Esophagus muscularis mucosa (tissue), 4 donors: ENCODE data around the gene DNAI1. TPM values are rescaled to one million over a fixed set of nuclear protein-coding genes. Genes with fewer than 3 reads are reported as not detected.

ENCODE experiments used
- DNase-seq: peaks from one replicate; pipeline ENCODE4 v3.0.0-alpha.2; 2017; ENCODE audit errors: extremely low spot score
- H3K27ac ChIP-seq, 4 donors: fragments of 200-600 bp; sonication (generic); replicated peaks in 1 of 4; 1 replicate in 3 of 4; 2 replicates in 1 of 4; pipeline ENCODE4 v1.5.1; 2016 to 2019; ENCODE audit warnings: mild to moderate bottlenecking in 1 of 4
- H3K27me3 ChIP-seq, 4 donors: fragments of 200-600 bp; sonication (generic); one replicate each; pipeline versions ENCODE4 v1.5.1 to v1.6.0; 2016 to 2019
- H3K36me3 ChIP-seq, 4 donors: fragments of 200-600 bp; sonication (generic); one replicate each; pipeline ENCODE4 v1.5.1; 2016 to 2019
- H3K4me1 ChIP-seq, 4 donors: fragments of 200-600 bp; sonication (generic); one replicate each; pipeline ENCODE4 v1.5.1; 2016 to 2019
- H3K4me3 ChIP-seq, 4 donors: fragments of 200-600 bp; sonication (generic); 1 replicate in 2 of 4; 2 replicates in 2 of 4; pipeline ENCODE4 v1.5.1; 2016 to 2019; ENCODE audit warnings: mild to moderate bottlenecking in 4 of 4, moderate library complexity in 1 of 4
- H3K9me3 ChIP-seq, 4 donors: fragments of 200-600 bp; sonication (generic); 1 replicate in 3 of 4; 2 replicates in 1 of 4; pipeline ENCODE4 v1.5.1; 2016 to 2019
- EP300 ChIP-seq: sonication (generic); formaldehyde crosslinking; IDR thresholded peaks from one replicate; pipeline ENCODE4 v1.6.1; 2017; ENCODE audit warnings: antibody characterized with exemption
- POLR2A ChIP-seq: fragments of 450-650 bp; IDR thresholded peaks from one replicate; pipeline ENCODE4 v1.6.1; 2017; ENCODE audit warnings: antibody characterized with exemption, moderate library complexity, mild to moderate bottlenecking, low read depth
- POLR2AphosphoS5 ChIP-seq, 2 donors: sonication (generic); formaldehyde crosslinking; IDR thresholded peaks; one replicate each; pipeline ENCODE4 v1.6.1; 2017; ENCODE audit warnings: antibody characterized with exemption in 2 of 2
- WGBS: methylation state at CpG from one replicate; pipeline ENCODE4 v1.1.5; 2018; 5-methylcytosine and 5-hydroxymethylcytosine counted together
- intact Hi-C: fragments of 100-400 bp; cut with DNase I; formaldehyde crosslinking; loops from one replicate; pipeline ENCODE4 v1.15.1; 2023
- total RNA-seq, 4 donors: library from RNA; depleted of rRNA; stranded (reverse); fragments of >200 nt; gene quantifications; one replicate each; pipeline versions ENCODE4 v1.1.0 to v1.2.1, GENCODE V29; 2016
- TF ChIP-seq, protein P1 (sequence below), 3 experiments: fragments of 200-600 bp in 2 of 3; fragments of 450-650 bp in 1 of 3; sonication (generic) in 2 of 3; IDR thresholded peaks; one replicate each; pipeline ENCODE4 v1.5.1; 2017 to 2019; ENCODE audit warnings: antibody characterized with exemption in 3 of 3, mild to moderate bottlenecking in 2 of 3, moderate library complexity in 1 of 3

Gene DNAI1
- total RNA-seq, 4 donors from 2014 or later, result not detected

DNA sequence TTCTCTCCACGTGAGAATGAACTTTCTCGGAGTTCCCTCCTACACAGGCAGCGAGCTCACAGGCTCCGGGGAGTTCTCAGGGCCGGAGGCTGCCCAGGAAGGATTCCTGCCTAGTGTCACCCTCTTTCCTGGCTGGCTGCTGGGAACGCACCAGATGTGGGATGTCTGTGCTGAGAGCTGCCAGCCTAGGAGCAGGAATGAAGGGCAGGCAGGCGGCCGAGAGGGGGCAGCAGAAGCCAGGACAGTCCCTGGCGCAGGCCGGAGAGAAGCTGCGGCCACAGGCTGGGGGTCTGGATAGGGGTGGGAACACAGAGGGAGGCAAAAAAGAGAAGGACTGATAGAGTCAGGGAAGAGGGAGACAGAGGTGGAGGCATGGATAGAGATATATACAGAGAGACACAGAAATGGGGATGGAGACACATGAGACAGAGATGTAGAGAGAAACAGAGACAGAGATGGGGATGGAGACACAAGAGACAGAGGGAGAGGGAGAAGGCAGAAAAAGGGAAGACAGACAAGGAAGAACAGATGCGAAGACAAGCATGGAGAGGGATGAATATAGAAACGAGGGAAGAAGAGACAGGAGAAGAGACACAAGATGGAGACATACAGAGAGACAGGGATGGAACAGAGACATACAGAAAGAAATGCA lies 89.5 kb downstream of the DNAI1 start:
- H3K4me3 ChIP-seq, result no peak overlapping the region
- H3K36me3 ChIP-seq, result no peaks in the 10 kb centered on the region
- no peak overlapping the region for H3K27ac ChIP-seq
- no peaks in the 10 kb centered on the region for H3K9me3 ChIP-seq
- WGBS, result 17% methylated on average over 9 of the region's 13 CpGs
- intact Hi-C loops, result loop anchor here (1.0 to 5.0 kb wide), 2 partner anchors 43 to 146 kb away; no protein-coding TSS in a partner anchor
- TF ChIP-seq EP300 (no peak), POLR2AphosphoS5 (IDR thresholded peaks at IDR 0.05) (peak in 1 of 2 donors; percentile 14), POLR2A (no peak)
- TF ChIP-seq, protein P1, sequence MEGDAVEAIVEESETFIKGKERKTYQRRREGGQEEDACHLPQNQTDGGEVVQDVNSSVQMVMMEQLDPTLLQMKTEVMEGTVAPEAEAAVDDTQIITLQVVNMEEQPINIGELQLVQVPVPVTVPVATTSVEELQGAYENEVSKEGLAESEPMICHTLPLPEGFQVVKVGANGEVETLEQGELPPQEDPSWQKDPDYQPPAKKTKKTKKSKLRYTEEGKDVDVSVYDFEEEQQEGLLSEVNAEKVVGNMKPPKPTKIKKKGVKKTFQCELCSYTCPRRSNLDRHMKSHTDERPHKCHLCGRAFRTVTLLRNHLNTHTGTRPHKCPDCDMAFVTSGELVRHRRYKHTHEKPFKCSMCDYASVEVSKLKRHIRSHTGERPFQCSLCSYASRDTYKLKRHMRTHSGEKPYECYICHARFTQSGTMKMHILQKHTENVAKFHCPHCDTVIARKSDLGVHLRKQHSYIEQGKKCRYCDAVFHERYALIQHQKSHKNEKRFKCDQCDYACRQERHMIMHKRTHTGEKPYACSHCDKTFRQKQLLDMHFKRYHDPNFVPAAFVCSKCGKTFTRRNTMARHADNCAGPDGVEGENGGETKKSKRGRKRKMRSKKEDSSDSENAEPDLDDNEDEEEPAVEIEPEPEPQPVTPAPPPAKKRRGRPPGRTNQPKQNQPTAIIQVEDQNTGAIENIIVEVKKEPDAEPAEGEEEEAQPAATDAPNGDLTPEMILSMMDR (IDR thresholded peaks at IDR 0.05), result peak; percentile 75 to 82 (median 82)
- H3K4me1 ChIP-seq, result peaks cover 0 to 17% (median 4%) of the 10 kb centered on the region in 4 donors
- peaks cover 0 to 30% (median 0%) of the 10 kb centered on the region in 4 donors for H3K27me3 ChIP-seq
- DNase-seq, result no peak

DNA sequence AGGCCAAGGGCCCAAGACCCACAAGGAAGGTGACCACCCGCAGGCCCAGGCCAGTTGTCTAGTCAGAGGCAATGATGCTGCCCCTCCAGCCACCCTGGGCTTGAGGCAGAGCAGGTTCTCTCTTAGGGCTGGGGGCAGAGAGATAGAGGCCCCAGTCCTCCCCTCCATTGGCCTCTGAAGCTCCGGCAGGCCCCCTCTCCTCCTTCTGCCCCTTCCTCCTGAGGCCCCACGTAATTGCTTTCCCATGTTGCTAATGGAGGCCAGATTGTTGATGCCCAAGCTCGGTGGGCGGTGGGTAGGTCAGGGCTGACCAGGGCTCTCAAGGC lies 90.8 kb downstream of the DNAI1 start:
- peaks cover 0 to 17% (median 4%) of the 10 kb centered on the region in 4 donors for H3K4me1 ChIP-seq
- TF ChIP-seq, protein P1 (IDR thresholded peaks at IDR 0.05), result no peak
- no peak for TF ChIP-seq EP300
- TF ChIP-seq POLR2AphosphoS5 (IDR thresholded peaks at IDR 0.05), result no peak
- no peak for TF ChIP-seq POLR2A
- no peak overlapping the region for H3K27ac ChIP-seq
- H3K27me3 ChIP-seq, result peaks cover 0 to 34% (median 0%) of the 10 kb centered on the region in 4 donors
- H3K9me3 ChIP-seq, result no peaks in the 10 kb centered on the region
- no peak overlapping the region for H3K4me3 ChIP-seq
- no CpG with 5 or more reads among the region's 5 CpGs for WGBS
- intact Hi-C loops, result loop anchor here (5.0 kb wide), 1 partner anchor 147 kb away; no protein-coding TSS in a partner anchor
- no peak for DNase-seq
- no peaks in the 10 kb centered on the region for H3K36me3 ChIP-seq

DNA sequence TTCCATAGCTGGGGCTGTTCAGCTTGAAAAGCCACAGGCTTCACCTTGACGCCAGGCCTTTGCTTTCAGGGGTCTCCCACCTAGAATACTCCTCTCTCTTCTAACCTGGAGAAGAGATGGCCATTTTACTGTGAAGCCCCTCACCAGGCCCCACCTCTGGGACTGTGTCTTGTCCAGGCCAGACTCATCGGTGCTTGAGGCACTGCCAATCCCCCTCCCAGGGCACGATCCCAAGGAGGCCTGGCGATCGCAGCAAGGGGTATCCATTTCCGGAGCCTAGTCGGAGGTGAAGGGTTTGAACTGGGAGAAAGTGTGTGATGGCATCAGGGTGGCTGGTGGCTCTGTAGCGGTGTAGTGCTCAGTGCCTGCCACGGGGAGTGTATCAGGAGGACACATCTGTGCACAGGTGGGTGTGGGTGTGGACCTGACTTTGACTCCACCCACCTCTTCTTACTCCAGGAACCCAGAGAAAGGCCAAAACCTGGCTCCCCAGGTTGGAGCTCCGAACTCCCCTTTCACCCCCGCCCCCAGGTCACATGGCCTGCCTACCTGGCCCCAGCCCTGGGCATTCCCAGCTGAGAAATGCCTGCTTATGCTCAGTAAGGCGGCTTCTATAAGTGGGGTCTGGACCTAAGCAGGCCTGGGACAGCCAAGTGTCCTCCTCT lies 91.5 kb downstream of the DNAI1 start:
- no peak overlapping the region for H3K4me3 ChIP-seq
- peaks cover 0 to 17% (median 4%) of the 10 kb centered on the region in 4 donors for H3K4me1 ChIP-seq
- H3K27ac ChIP-seq, result no peak overlapping the region
- H3K9me3 ChIP-seq, result no peaks in the 10 kb centered on the region
- DNase-seq, result no peak
- no peak for TF ChIP-seq POLR2AphosphoS5 (IDR thresholded peaks at IDR 0.05)
- TF ChIP-seq POLR2A, result no peak
- TF ChIP-seq, protein P1 (IDR thresholded peaks at IDR 0.05), result no peak
- TF ChIP-seq EP300, result no peak
- H3K27me3 ChIP-seq, result peaks cover 0 to 34% (median 0%) of the 10 kb centered on the region in 4 donors
- intact Hi-C loops, result no loop called here
- 100% methylated on average over 5 of the region's 12 CpGs for WGBS
- H3K36me3 ChIP-seq, result no peaks in the 10 kb centered on the region

DNA sequence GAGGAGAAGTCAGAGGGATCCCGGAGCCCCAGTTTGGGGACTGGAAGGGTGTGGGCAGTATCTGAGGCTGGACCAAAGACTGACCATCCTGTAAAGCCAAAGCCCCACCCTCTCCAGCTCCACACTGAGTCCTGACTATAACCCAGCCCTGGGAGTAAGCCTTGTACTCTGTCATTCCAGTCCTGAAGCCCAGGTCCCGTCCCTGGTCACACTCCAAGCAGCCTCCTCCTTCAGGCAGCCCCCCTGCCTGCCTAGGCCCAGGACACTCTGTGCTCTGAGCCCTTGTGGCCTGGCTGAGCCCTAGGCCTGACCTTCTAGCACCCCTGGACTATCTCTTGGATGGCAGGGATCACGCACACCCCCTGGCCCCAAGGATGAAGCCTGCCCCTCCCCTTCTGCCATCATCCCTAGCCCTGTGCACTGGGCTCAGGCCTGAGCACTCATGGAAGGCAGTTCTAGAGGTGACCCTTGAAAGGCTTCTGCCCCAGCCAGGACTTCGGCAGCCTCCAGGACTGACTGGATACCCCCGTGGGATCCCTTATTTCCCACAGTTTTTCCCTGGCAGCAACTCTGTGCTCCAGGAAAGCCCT lies 92.2 kb downstream of the DNAI1 start:
- Histone ChIP-seq H3K9me3 (no peaks in the 10 kb centered on the region), H3K36me3 (no peaks in the 10 kb centered on the region), H3K27me3 (peaks cover 0 to 30% (median 0%) of the 10 kb centered on the region in 4 donors), H3K4me3 (no peak overlapping the region), H3K4me1 (peaks cover 0 to 17% (median 4%) of the 10 kb centered on the region in 4 donors), H3K27ac (no peak overlapping the region)
- 68% methylated on average over 5 of the region's 5 CpGs for WGBS
- TF ChIP-seq POLR2A, result no peak
- TF ChIP-seq, protein P1 (IDR thresholded peaks at IDR 0.05), result no peak
- TF ChIP-seq POLR2AphosphoS5 (IDR thresholded peaks at IDR 0.05), result no peak
- no peak for TF ChIP-seq EP300
- no peak for DNase-seq
- intact Hi-C loops, result no loop called here
